ENCODE results near the gene ATOSA. TPM values are rescaled to one million over a fixed set of nuclear protein-coding genes. Genes with fewer than 3 reads are reported as not detected.

The ATOSA gene
- total and polyA plus RNA-seq, 12 donors = 8.7 to 98.1 (median 30.3) TPM

- WGBS, 2 donors = 80 to 82% methylated on average over 4 of the region's 4 CpGs
These were observed 4.4 kb downstream of the ATOSA start for GRCh38 chr15:52674831-52675230.

GRCh38 chr15:52673734-52674133 lies 5.5 kb downstream of the ATOSA start:
- intact Hi-C loops (cut with DNase I) = loop anchor here in 4 of 10 donors (5.0 to 10.0 kb wide), 4 partner anchors 49 to 659 kb away; partner anchors contain the start of gene MAPK6 (in 1 of the 4)
- Histone ChIP-seq H3K27ac (no peak overlapping the region), H3K4me3 (no peak overlapping the region), H3K27me3 (no peaks in the 10 kb centered on the region), H3K36me3 (peaks cover 0 to 88% (median 57%) of the 10 kb centered on the region in 9 donors), H3K9me3 (no peaks in the 10 kb centered on the region), H3K4me1 (peaks cover 0 to 66% (median 55%) of the 10 kb centered on the region in 9 donors)
- ATAC-seq = no peak
- no peak for TF ChIP-seq CTCF (IDR thresholded peaks at IDR 0.05)
- DNase-seq = no peak

More at GRCh38 chr15:52674831-52675230, 4.4 kb downstream of the ATOSA start:
- TF ChIP-seq CTCF (IDR thresholded peaks at IDR 0.05) = no peak
- H3K27ac ChIP-seq = no peak overlapping the region
- peaks cover 0 to 77% (median 47%) of the 10 kb centered on the region in 9 donors for H3K36me3 ChIP-seq
- ATAC-seq (no peak), DNase-seq (no peak)
- no peaks in the 10 kb centered on the region for H3K27me3 ChIP-seq
- intact Hi-C loops (cut with DNase I) = loop anchor here in 5 of 10 donors (5.0 to 10.0 kb wide), 5 partner anchors 50 to 660 kb away; partner anchors contain the start of gene MAPK6 (in 1 of the 5)
- H3K9me3 ChIP-seq = no peaks in the 10 kb centered on the region
- no peak overlapping the region for H3K4me3 ChIP-seq
- peaks cover 0 to 63% (median 54%) of the 10 kb centered on the region in 9 donors for H3K4me1 ChIP-seq

GRCh38 chr15:52673312-52673711 lies 5.9 kb downstream of the ATOSA start:
- H3K4me1 ChIP-seq = peaks cover 0 to 69% (median 57%) of the 10 kb centered on the region in 9 donors
- no peak for TF ChIP-seq CTCF (IDR thresholded peaks at IDR 0.05)
- intact Hi-C loops (cut with DNase I) = loop anchor here in 4 of 10 donors (5.0 to 10.0 kb wide), 4 partner anchors 49 to 659 kb away; partner anchors contain the start of gene MAPK6 (in 1 of the 4)
- H3K36me3 ChIP-seq = peaks cover 0 to 92% (median 61%) of the 10 kb centered on the region in 9 donors
- H3K4me3 ChIP-seq = no peak overlapping the region
- ATAC-seq (no peak), DNase-seq (no peak)
- WGBS, 2 donors = 81 to 85% methylated on average over 2 of the region's 2 CpGs
- H3K27ac ChIP-seq = no peak overlapping the region
- H3K9me3 ChIP-seq = no peaks in the 10 kb centered on the region
- H3K27me3 ChIP-seq = no peaks in the 10 kb centered on the region

- H3K4me3 ChIP-seq = no peak overlapping the region
- H3K9me3 ChIP-seq = no peaks in the 10 kb centered on the region
- no peaks in the 10 kb centered on the region for H3K27me3 ChIP-seq
- H3K36me3 ChIP-seq = peaks cover 0 to 99% (median 61%) of the 10 kb centered on the region in 9 donors
- intact Hi-C loops (cut with DNase I) = loop anchor here in 4 of 10 donors (5.0 to 10.0 kb wide), 4 partner anchors 48 to 658 kb away; partner anchors contain the start of gene MAPK6 (in 1 of the 4)
- no peak for TF ChIP-seq CTCF (IDR thresholded peaks at IDR 0.05)
- H3K4me1 ChIP-seq = peaks cover 0 to 73% (median 59%) of the 10 kb centered on the region in 9 donors
- ATAC-seq (no peak), DNase-seq (no peak)
- WGBS, 2 donors = 89% methylated on average over 1 of the region's 1 CpG
- no peak overlapping the region for H3K27ac ChIP-seq
These were observed 6.5 kb downstream of the ATOSA start for GRCh38 chr15:52672661-52673060.
